Measurements from ENCODE around the gene BMPR1A. TPM values are rescaled to one million over a fixed set of nuclear protein-coding genes. Genes with fewer than 3 reads are reported as not detected.

BMPR1A gene
- total RNA-seq, 4 donors from 2014 or later: 25.6 to 46.2 (median 34.7) TPM

DNA sequence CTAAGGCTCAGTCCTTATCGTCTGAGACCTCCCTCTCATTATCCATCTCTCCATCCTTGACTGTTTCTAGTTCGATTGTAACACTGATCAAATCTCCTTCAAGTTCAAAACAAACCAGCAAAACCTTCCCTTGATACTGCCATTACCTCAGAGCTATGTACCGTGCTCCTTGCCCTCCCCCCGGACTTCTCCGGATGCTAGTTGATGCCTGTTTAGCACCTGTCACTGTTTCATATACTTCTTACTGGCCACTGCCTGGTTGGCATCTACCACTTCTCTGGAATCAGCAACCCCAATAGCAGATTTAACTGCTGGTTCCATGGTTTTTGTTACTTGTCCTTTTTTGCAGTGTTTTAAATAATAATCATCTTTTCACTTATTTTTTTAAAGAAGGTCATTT, 64.1 kb downstream of the BMPR1A start:
- TF ChIP-seq, protein P1, sequence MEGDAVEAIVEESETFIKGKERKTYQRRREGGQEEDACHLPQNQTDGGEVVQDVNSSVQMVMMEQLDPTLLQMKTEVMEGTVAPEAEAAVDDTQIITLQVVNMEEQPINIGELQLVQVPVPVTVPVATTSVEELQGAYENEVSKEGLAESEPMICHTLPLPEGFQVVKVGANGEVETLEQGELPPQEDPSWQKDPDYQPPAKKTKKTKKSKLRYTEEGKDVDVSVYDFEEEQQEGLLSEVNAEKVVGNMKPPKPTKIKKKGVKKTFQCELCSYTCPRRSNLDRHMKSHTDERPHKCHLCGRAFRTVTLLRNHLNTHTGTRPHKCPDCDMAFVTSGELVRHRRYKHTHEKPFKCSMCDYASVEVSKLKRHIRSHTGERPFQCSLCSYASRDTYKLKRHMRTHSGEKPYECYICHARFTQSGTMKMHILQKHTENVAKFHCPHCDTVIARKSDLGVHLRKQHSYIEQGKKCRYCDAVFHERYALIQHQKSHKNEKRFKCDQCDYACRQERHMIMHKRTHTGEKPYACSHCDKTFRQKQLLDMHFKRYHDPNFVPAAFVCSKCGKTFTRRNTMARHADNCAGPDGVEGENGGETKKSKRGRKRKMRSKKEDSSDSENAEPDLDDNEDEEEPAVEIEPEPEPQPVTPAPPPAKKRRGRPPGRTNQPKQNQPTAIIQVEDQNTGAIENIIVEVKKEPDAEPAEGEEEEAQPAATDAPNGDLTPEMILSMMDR (IDR thresholded peaks at IDR 0.05; ENCODE audit: low read depth): no peak

DNA sequence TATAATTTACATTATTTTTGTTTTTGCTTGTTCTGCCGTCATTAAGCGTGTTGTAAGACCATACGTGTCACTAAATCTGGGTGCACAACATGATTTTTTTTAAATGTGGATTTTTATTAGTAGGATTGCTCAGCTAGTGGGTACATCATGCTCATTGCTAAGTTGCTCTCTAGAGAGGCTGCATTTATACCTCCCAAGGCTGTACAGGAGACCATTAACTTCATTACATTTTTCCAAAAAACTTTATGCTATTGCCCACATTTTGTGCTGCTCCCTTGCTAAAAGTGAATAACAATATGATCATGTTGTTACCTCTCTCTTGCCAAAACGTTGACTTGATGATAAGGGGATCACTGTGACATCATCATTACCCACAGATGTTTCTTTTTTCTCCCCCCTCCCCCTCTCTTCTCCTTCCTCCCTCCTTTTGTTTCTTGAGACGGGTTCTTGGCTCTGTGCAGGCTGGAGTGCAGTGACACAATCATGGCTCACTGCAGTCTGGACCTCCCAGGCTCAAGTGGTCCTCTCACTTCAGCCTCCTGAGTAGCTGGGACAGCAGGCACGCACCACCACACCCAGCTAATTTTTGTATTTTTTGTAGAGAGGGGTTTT, 65.1 kb downstream of the BMPR1A start:
- TF ChIP-seq, protein P1 (IDR thresholded peaks at IDR 0.05; ENCODE audit: low read depth): no peak

DNA sequence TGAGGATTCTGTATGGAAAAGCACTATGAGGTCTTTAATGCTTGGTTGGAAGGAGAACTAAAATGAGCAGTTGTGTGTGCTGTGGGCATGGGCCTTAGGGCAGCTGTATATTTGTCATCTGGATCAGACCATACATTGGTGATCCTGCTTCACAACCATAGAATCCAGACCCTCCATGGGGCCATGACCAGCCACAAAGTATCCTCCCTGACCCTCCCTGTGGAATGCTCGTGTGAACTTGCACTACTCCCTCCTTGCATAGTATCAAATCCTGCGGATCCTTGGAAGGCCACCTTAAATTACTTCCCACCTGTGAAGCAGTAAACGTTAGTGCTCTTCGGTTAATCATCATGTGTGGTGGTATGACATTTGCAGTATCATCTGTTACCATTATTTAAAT, 67.1 kb downstream of the BMPR1A start:
- TF ChIP-seq, protein P1 (IDR thresholded peaks at IDR 0.05; ENCODE audit: low read depth): no peak

DNA sequence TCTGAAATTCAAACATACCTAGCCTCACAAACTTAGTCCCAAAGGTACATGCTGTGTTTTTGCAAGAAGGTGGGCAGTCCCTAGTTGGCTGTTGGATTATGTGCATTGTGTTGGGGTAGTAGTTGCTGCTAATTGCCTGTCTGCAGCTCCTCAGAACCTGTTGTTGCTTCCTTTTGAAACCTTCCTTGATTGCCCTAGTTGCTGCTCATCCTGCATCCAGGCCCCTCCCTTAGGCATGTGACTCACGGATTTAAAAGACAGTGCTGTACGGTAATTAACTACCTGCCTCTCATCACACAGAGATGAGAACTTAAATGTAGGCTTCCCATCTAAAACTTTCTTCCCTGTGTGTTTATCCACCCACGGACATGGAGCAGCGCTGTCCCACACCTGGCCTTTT, 67.7 kb downstream of the BMPR1A start:
- TF ChIP-seq, protein P1 (IDR thresholded peaks at IDR 0.05; ENCODE audit: low read depth): no peak

DNA sequence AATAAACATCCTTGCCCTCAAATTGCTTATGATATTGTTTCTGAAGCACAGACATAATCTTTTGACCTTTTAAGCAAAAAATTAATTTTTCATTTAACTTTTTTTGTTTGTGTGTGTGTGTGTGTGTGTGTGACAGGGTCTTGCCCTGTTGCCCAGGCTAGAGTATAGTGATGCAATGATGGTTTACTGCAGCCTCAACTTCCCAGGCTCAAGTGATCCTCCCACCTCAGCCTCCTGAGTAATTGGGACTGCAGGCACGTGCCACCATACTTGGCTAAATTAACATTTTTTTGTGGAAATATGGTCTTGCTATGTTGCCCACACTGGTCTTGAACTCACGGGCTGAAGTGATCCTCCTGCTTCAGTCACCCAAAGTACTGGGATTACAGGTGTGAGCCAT, 68.9 kb downstream of the BMPR1A start:
- TF ChIP-seq, protein P1 (IDR thresholded peaks at IDR 0.05; ENCODE audit: low read depth): no peak

DNA sequence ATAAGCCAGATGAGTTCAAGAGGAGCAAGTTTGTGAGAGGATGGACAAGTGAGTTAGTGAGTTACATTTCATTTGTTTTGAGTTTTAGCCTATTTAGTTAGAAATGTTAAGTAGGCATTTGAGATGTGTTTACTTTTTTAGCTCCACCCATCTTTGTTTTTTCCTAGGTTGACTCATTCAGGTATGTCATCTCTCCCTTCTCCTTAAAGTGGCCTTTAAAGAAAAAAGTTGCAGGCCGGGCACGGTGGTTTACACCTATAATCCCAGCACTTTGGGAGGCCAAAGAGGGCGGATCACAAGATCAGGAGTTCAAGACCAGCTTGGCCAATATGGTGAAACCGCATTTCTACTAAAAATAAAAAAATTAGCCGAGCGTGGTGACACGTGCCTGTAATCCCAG, 71.2 kb downstream of the BMPR1A start:
- TF ChIP-seq, protein P1 (IDR thresholded peaks at IDR 0.05; ENCODE audit: low read depth): no peak

DNA sequence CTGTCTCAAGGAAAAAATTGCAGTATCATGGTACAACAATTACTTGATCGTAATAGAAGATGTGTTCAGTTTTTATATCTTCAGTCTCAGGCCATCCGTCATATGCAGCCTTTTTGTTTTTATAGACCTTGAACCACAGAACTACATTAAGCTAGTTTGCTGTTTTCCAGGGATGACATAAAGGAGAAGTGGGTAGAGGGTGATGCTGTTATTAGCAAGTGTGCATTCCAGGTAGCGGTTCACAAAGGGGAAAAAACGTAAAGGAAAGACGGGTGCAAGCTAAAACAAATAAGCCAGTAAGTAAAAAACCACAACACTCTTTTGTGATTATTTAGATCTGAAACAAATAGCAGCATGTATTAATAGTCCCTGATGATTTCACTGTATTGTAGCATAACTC, 71.7 kb downstream of the BMPR1A start:
- TF ChIP-seq, protein P1 (IDR thresholded peaks at IDR 0.05; ENCODE audit: low read depth): no peak
